Adrenal gland (tissue), 12 donors: ENCODE data around the gene LHPP. TPM values are rescaled to one million over a fixed set of nuclear protein-coding genes. Genes with fewer than 3 reads are reported as not detected.

Experiments
- DNase-seq, 7 donors: peaks; one replicate each; pipeline ENCODE4 v3.0.0-alpha.2; 2019 to 2020
- H3K27ac ChIP-seq, 5 donors: fragments of 200-600 bp; sonication (generic) in 4 of 5; 1 replicate in 3 of 5; 2 replicates in 2 of 5; pipeline versions ENCODE4 v1.5.1 to v1.8.0; 2016 to 2020; ENCODE audit warnings: mild to moderate bottlenecking in 1 of 5
- H3K27me3 ChIP-seq: fragments of 200-600 bp; 2 replicates; pipeline ENCODE4 v1.8.0; 2021
- H3K36me3 ChIP-seq, 2 donors: fragments of 200-600 bp; replicated peaks in 1 of 2; 1 replicate in 1 of 2; 2 replicates in 1 of 2; pipeline versions ENCODE4 v1.5.1 to v1.8.0; 2018 to 2022
- H3K4me1 ChIP-seq, 2 donors: fragments of 200-600 bp; replicated peaks in 1 of 2; 1 replicate in 1 of 2; 2 replicates in 1 of 2; pipeline versions ENCODE4 v1.5.1 to v1.8.0; 2018 to 2021
- H3K4me3 ChIP-seq, 4 donors: fragments of 200-600 bp; sonication (generic) in 3 of 4; one replicate each; pipeline ENCODE4 v1.5.1; 2016 to 2018
- H3K9me3 ChIP-seq, 3 donors: fragments of 200-600 bp; sonication (generic) in 1 of 3; replicated peaks in 1 of 3; 1 replicate in 2 of 3; 2 replicates in 1 of 3; pipeline versions ENCODE4 v1.5.1 to v1.8.0; 2016 to 2021
- CTCF ChIP-seq, 6 experiments: fragments of 450-650 bp in 4 of 6; fragments of 200-600 bp in 2 of 6; sonication (generic) in 1 of 6; IDR thresholded peaks; 1 replicate in 5 of 6; 2 replicates in 1 of 6; pipeline versions ENCODE4 v1.5.1 to v1.8.0; 2016 to 2021; ENCODE audit warnings: antibody characterized with exemption in 6 of 6, mild to moderate bottlenecking in 2 of 6, moderate library complexity in 1 of 6
- POLR2A ChIP-seq, 2 donors: fragments of 450-650 bp; IDR thresholded peaks; one replicate each; pipeline ENCODE4 v1.6.1; 2017; ENCODE audit warnings: antibody characterized with exemption in 2 of 2, mild to moderate bottlenecking in 2 of 2, moderate library complexity in 1 of 2
- WGBS, 4 donors: extraction: QIAGEN DNeasy Blood & Tissue Kit in 2 of 4; methylation state at CpG; one replicate each; pipeline versions ENCODE4 v1.1.5 to v1.1.7; 2013 to 2017; 5-methylcytosine and 5-hydroxymethylcytosine counted together
- intact Hi-C, 2 donors: fragments of 100-400 bp; cut with DNase I; formaldehyde crosslinking; loops; one replicate each; pipeline versions ENCODE4 v1.14.1 to v1.15.0; 2022 to 2023
- polyA plus RNA-seq, 3 donors: library from polyadenylated mRNA; stranded (reverse); fragments of 200-250 nt in 2 of 3; fragments of 350-450 nt in 1 of 3; fragmentation: Illumina TruSeq in 1 of 3; extraction: RNeasy Lipid Tissue Mini Kit (QIAGEN cat#74804) in 1 of 3; gene quantifications; one replicate each; pipeline ENCODE4 v1.2.3, GENCODE V29; 2013 to 2014
- total RNA-seq, 9 donors: library from RNA; depleted of rRNA in 4 of 9; stranded (reverse); fragments of >200 nt in 4 of 9; fragments of 120-200 nt in 1 of 9; fragmentation: NEBNext Ultra II Directional in 1 of 9; extraction: Animal tissue kit (Norgen Biotek cat#: 25700) in 1 of 9; gene quantifications; one replicate each; pipeline versions ENCODE4 v1.1.0 to v1.2.4, GENCODE V29; 2013 to 2023
- donor health status: healthy with polysubstance abuse.
- donor health status: Bipolar disorder and iron deficiency.
- donor health status: DM: yes; HTN: yes; CAD: no.
- donor health status: DM: no; HTN: no; CAD: no.
- donor health status: DM: no; HTN: no; CAD: no.
- donor health status: DM: yes; HTN: yes; CAD: no.

Gene LHPP
- total and polyA plus RNA-seq, 12 donors, result 10.5 to 70.1 (median 43.4) TPM

- DNase-seq, result no peak
- H3K36me3 ChIP-seq, result no peaks in the 10 kb centered on the region
- intact Hi-C loops, result no loop called here
- TF ChIP-seq POLR2A (IDR thresholded peaks at IDR 0.05), result no peak
- no peak for TF ChIP-seq CTCF (IDR thresholded peaks at IDR 0.05)
- H3K4me3 ChIP-seq, result no peak overlapping the region
- no peaks in the 10 kb centered on the region for H3K4me1 ChIP-seq
- H3K27me3 ChIP-seq, result no peaks in the 10 kb centered on the region
- WGBS, 4 donors, result 81 to 88% (median 85%) methylated on average over 14 to 15 of the region's 15 CpGs
- no peak overlapping the region for H3K27ac ChIP-seq
- no peaks in the 10 kb centered on the region for H3K9me3 ChIP-seq
Measured at GRCh38 chr10:124497196-124497881, 35.7 kb downstream of the LHPP start.

- WGBS, 4 donors, result 90 to 95% (median 94%) methylated on average over 5 to 8 of the region's 8 CpGs
- H3K27me3 ChIP-seq, result no peaks in the 10 kb centered on the region
- no peak overlapping the region for H3K27ac ChIP-seq
- no peak for DNase-seq
- intact Hi-C loops, result no loop called here
- no peaks in the 10 kb centered on the region for H3K36me3 ChIP-seq
- no peaks in the 10 kb centered on the region for H3K4me1 ChIP-seq
- no peak overlapping the region for H3K4me3 ChIP-seq
- H3K9me3 ChIP-seq, result no peaks in the 10 kb centered on the region
- no peak for TF ChIP-seq POLR2A (IDR thresholded peaks at IDR 0.05)
- TF ChIP-seq CTCF (IDR thresholded peaks at IDR 0.05), result no peak
Measured at GRCh38 chr10:124498056-124498455, 36.4 kb downstream of the LHPP start.

- no peaks in the 10 kb centered on the region for H3K9me3 ChIP-seq
- H3K27ac ChIP-seq, result no peak overlapping the region
- no peaks in the 10 kb centered on the region for H3K36me3 ChIP-seq
- DNase-seq, result no peak
- H3K27me3 ChIP-seq, result no peaks in the 10 kb centered on the region
- H3K4me1 ChIP-seq, result no peaks in the 10 kb centered on the region
- no peak for TF ChIP-seq POLR2A (IDR thresholded peaks at IDR 0.05)
- TF ChIP-seq CTCF (IDR thresholded peaks at IDR 0.05), result no peak
- intact Hi-C loops, result no loop called here
- 82 to 91% (median 87%) methylated on average over 3 of the region's 3 CpGs for WGBS, 4 donors
- no peak overlapping the region for H3K4me3 ChIP-seq
Measured at GRCh38 chr10:124500757-124501156, 39.1 kb downstream of the LHPP start.

- Histone ChIP-seq H3K27ac (no peak overlapping the region), H3K36me3 (no peaks in the 10 kb centered on the region), H3K9me3 (no peaks in the 10 kb centered on the region), H3K27me3 (no peaks in the 10 kb centered on the region), H3K4me3 (no peak overlapping the region), H3K4me1 (no peaks in the 10 kb centered on the region)
- no peak for TF ChIP-seq POLR2A (IDR thresholded peaks at IDR 0.05)
- no peak for TF ChIP-seq CTCF (IDR thresholded peaks at IDR 0.05)
- no peak for DNase-seq
- intact Hi-C loops, result no loop called here
- 90 to 93% (median 92%) methylated on average over 8 to 11 of the region's 11 CpGs for WGBS, 4 donors
Measured at GRCh38 chr10:124504711-124505110, 43.1 kb downstream of the LHPP start.
